AG04449 (cell line): ENCODE measurements around the gene TBL1X.

Experiments
- CTCF ChIA-PET: fragments of 350-600 bp; formaldehyde crosslinking; extraction: SDS; loops from one replicate; lab custom pipeline; 2021; ENCODE audit warnings: antibody characterized with exemption; lab: Yijun Ruan, JAX
- POLR2A ChIA-PET: fragments of 400-600, 350-600 bp; formaldehyde crosslinking; extraction: SDS; loops from one replicate; lab custom pipeline; 2020; ENCODE audit warnings: antibody characterized with exemption, inconsistent platforms; lab: Yijun Ruan, JAX
- DNase-seq: peaks from one replicate; pipeline ENCODE4 v3.0.0-alpha.2; 2010; ENCODE audit warnings: low read depth, low spot score
- H3K4me3 ChIP-seq: 2 replicates; pipeline ENCODE4 v1.5.1; 2011; ENCODE audit warnings: low read depth, mild to moderate bottlenecking, control low read depth, low read length
- TF ChIP-seq, protein P1 (sequence below): IDR thresholded peaks from one replicate; pipeline ENCODE4 v1.5.1; 2011; ENCODE audit warnings: mild to moderate bottlenecking, moderate library complexity, low read length, control low read depth, inconsistent platforms; ENCODE audit not compliant: insufficient read depth; ENCODE audit errors: missing control alignments

TBL1X gene

DNA sequence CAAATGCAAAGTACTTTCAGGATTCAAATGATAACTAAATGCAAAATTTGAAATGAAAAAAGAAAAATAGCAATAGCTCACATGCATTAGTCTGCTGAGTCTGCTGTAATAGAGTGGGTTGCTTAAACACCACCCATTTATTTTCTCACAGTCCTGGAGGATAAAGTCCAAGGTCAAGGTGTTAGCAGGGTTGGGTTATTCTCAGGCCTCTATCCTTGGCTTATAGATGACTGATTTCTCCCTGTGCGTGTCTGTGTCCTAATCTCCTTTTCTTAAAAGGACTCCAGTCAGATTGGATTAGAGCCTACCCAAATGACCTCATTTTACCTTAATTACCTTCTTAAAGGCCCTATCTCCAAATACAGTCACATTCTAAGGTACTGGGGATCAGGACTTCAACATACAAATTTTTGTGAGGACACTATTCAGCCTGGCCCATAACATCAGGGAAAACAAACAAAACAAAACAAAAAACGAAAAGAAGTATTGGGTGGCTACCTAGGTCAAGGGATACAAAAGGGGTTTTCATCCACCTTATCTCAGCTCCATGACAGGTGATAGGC, 6.3 kb upstream of the TBL1X start:
- TF ChIP-seq, protein P1, sequence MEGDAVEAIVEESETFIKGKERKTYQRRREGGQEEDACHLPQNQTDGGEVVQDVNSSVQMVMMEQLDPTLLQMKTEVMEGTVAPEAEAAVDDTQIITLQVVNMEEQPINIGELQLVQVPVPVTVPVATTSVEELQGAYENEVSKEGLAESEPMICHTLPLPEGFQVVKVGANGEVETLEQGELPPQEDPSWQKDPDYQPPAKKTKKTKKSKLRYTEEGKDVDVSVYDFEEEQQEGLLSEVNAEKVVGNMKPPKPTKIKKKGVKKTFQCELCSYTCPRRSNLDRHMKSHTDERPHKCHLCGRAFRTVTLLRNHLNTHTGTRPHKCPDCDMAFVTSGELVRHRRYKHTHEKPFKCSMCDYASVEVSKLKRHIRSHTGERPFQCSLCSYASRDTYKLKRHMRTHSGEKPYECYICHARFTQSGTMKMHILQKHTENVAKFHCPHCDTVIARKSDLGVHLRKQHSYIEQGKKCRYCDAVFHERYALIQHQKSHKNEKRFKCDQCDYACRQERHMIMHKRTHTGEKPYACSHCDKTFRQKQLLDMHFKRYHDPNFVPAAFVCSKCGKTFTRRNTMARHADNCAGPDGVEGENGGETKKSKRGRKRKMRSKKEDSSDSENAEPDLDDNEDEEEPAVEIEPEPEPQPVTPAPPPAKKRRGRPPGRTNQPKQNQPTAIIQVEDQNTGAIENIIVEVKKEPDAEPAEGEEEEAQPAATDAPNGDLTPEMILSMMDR: no peak

GRCh38 chrX:9459186-9459748, 5.6 kb upstream of the TBL1X start:
- DNase-seq: no peak
- ChIA-PET POLR2A (no interaction called here), CTCF (no interaction called here)

More for the DNA sequence above, 6.3 kb upstream of the TBL1X start:
- DNase-seq: no peak
- ChIA-PET CTCF (no interaction called here), POLR2A (no interaction called here)
- no peak overlapping the region for H3K4me3 ChIP-seq

GRCh38 chrX:9461087-9461486, 3.8 kb upstream of the TBL1X start:
- TF ChIP-seq, protein P1: no peak
- no peak for DNase-seq
- no peak overlapping the region for H3K4me3 ChIP-seq
- ChIA-PET POLR2A (no interaction called here), CTCF (no interaction called here)

More at GRCh38 chrX:9459186-9459748, 5.6 kb upstream of the TBL1X start:
- no peak overlapping the region for H3K4me3 ChIP-seq
- TF ChIP-seq, protein P1: no peak

GRCh38 chrX:9462456-9462855, 2.4 kb upstream of the TBL1X start:
- POLR2A ChIA-PET: interaction anchor here (0.6 to 1.1 kb wide), 3 partner anchors 16 to 340 kb away, joined by 3 to 4 read pairs (median 3); no protein-coding TSS in a partner anchor

DNA sequence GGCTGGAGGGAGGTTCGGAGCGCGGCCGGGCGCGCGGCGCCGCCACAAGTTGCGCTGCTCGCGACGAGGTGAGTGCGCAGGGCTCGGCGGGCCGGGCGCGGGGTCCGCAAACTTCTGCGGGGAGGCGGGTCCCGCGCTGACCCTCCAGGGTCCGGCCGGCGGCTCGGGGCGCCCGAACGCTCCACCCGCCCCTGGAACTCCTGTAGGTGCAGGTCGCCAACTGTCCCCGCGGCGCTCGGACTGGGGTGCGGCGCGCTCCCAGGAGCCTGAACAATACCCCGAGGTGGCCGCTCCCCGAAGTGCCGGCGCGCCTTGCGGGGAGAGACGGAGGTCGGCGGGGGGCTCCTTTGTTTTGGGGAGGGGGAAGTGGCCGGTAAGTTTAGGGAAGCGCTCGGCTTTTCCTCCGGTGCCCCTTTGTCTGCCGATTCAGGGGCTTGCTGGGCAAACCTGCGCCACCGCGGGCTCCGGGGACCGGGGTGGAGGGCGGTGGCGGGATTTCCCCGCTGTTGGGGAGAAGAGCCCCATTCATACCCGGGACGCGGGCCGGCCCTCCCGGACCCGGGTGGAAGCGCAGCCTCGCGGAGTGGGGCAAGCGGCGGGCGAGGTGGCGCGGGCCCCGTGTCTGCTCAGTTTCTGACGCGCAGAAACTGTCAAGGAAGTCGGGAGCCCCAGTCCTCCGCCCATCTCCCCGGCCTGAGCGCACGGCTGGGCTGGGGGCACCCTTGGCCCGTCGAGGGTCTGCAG, 694 bp downstream of the TBL1X start:
- H3K4me3 ChIP-seq: peak overlapping the region; percentile 60
- ChIA-PET POLR2A (no interaction called here), CTCF (no interaction called here)
- TF ChIP-seq, protein P1: no peak
- DNase-seq: no peak

More at GRCh38 chrX:9462456-9462855, 2.4 kb upstream of the TBL1X start:
- DNase-seq: no peak
- TF ChIP-seq, protein P1: no peak
- CTCF ChIA-PET: interaction anchor here (0.6 to 0.8 kb wide), 2 partner anchors 113 to 646 kb away, joined by 3 read pairs; no protein-coding TSS in a partner anchor
- no peak overlapping the region for H3K4me3 ChIP-seq

- TF ChIP-seq, protein P1: no peak
- ChIA-PET CTCF (no interaction called here), POLR2A (no interaction called here)
- DNase-seq: no peak
- peak overlapping the region; percentile 60 for H3K4me3 ChIP-seq
Measured at GRCh38 chrX:9466124-9466495, 1.3 kb downstream of the TBL1X start.
